Measurements from ENCODE around the gene KCNH2. TPM values are rescaled to one million over a fixed set of nuclear protein-coding genes. Genes with fewer than 3 reads are reported as not detected.

KCNH2 gene
- total RNA-seq, 4 donors from 2014 or later, result 0.33 to 0.93 (median 0.63) TPM

- no peak for DNase-seq
- no peak overlapping the region for H3K4me3 ChIP-seq (replicated peaks in 1 of 3)
- intact Hi-C loops (cut with DNase I), result no loop called here
- H3K36me3 ChIP-seq, result no peaks in the 10 kb centered on the region
- H3K27ac ChIP-seq, result no peak overlapping the region
- no peaks in the 10 kb centered on the region for H3K27me3 ChIP-seq
- no peaks in the 10 kb centered on the region for H3K9me3 ChIP-seq
- TF ChIP-seq POLR2A (IDR thresholded peaks at IDR 0.05), result no peak
- TF ChIP-seq CTCF (IDR thresholded peaks at IDR 0.05), result no peak
- H3K4me1 ChIP-seq, result peaks cover 6 to 11% of the 10 kb centered on the region in 2 donors
- 71 to 77% methylated on average over 9 to 11 of the region's 11 CpGs for WGBS, 2 donors
Observed at GRCh38 chr7:150970424-150970823, 7.7 kb downstream of the KCNH2 start.

- Histone ChIP-seq H3K4me3 (replicated peaks in 1 of 3) (no peak overlapping the region), H3K9me3 (no peaks in the 10 kb centered on the region), H3K36me3 (no peaks in the 10 kb centered on the region), H3K27ac (no peak overlapping the region), H3K4me1 (peaks cover 3% of the 10 kb centered on the region in 2 donors), H3K27me3 (no peaks in the 10 kb centered on the region)
- TF ChIP-seq CTCF (IDR thresholded peaks at IDR 0.05), result no peak
- TF ChIP-seq POLR2A (IDR thresholded peaks at IDR 0.05), result no peak
- WGBS, 2 donors, result 52 to 53% methylated on average over 6 to 7 of the region's 7 CpGs
- intact Hi-C loops (cut with DNase I), result no loop called here
- DNase-seq, result no peak
Observed at GRCh38 chr7:150969475-150969874, 8.6 kb downstream of the KCNH2 start.

- TF ChIP-seq POLR2A (IDR thresholded peaks at IDR 0.05) (no peak), CTCF (IDR thresholded peaks at IDR 0.05) (no peak)
- WGBS, 2 donors, result 50 to 56% methylated on average over 9 to 16 of the region's 16 CpGs
- no peaks in the 10 kb centered on the region for H3K27me3 ChIP-seq
- intact Hi-C loops (cut with DNase I), result no loop called here
- no peak for DNase-seq
- H3K9me3 ChIP-seq, result no peaks in the 10 kb centered on the region
- H3K36me3 ChIP-seq, result no peaks in the 10 kb centered on the region
- no peak overlapping the region for H3K4me3 ChIP-seq (replicated peaks in 1 of 3)
- no peak overlapping the region for H3K27ac ChIP-seq
- no peaks in the 10 kb centered on the region for H3K4me1 ChIP-seq
Observed at GRCh38 chr7:150968734-150969372, 9.3 kb downstream of the KCNH2 start.

GRCh38 chr7:150968056-150968733, 9.9 kb downstream of the KCNH2 start:
- Histone ChIP-seq H3K4me3 (replicated peaks in 1 of 3) (no peak overlapping the region), H3K27me3 (no peaks in the 10 kb centered on the region), H3K27ac (no peak overlapping the region), H3K36me3 (no peaks in the 10 kb centered on the region), H3K4me1 (no peaks in the 10 kb centered on the region), H3K9me3 (no peaks in the 10 kb centered on the region)
- TF ChIP-seq POLR2A (IDR thresholded peaks at IDR 0.05) (no peak), CTCF (IDR thresholded peaks at IDR 0.05) (no peak)
- DNase-seq, result no peak
- 87 to 89% methylated on average over 15 of the region's 15 CpGs for WGBS, 2 donors
- intact Hi-C loops (cut with DNase I), result no loop called here

GRCh38 chr7:150967349-150967748, 10.8 kb downstream of the KCNH2 start:
- no peaks in the 10 kb centered on the region for H3K9me3 ChIP-seq
- 77 to 78% methylated on average over 6 of the region's 6 CpGs for WGBS, 2 donors
- no peak for DNase-seq
- no peaks in the 10 kb centered on the region for H3K27me3 ChIP-seq
- H3K4me1 ChIP-seq, result no peaks in the 10 kb centered on the region
- H3K4me3 ChIP-seq (replicated peaks in 1 of 3), result no peak overlapping the region
- no peak for TF ChIP-seq CTCF (IDR thresholded peaks at IDR 0.05)
- TF ChIP-seq POLR2A (IDR thresholded peaks at IDR 0.05), result no peak
- H3K27ac ChIP-seq, result no peak overlapping the region
- intact Hi-C loops (cut with DNase I), result no loop called here
- no peaks in the 10 kb centered on the region for H3K36me3 ChIP-seq

Measured in thyroid gland (tissue), 4 donors.